K562 (cell line): ENCODE data around the gene LAMTOR4. TPM values are rescaled to one million over a fixed set of nuclear protein-coding genes. Genes with fewer than 3 reads are reported as not detected.

Experiments
- ATAC-seq: fragments of 200-7000 bp; cut with Tn5 transposase; 3 replicates; pipeline ENCODE4 v1.9.1; 2020; ENCODE audit warnings: moderate library complexity
- BruUV-seq: library from RNA; stranded (reverse); fragments of 400-500 nt; replicated peaks from 2 replicates; lab custom pipeline; 2021; lab: Mats Ljungman, UMichigan
- CTCF ChIA-PET: fragments of 300-600 bp; formaldehyde crosslinking; extraction: SDS; loops from one replicate; lab custom pipeline; 2021; ENCODE audit warnings: low intra/inter-chr PET ratio; lab: Yijun Ruan, JAX
- POLR2A ChIA-PET: fragments of 300-600, 350-650 bp; sonication (Branson Sonifier 250); formaldehyde crosslinking; extraction: SDS; loops from one replicate; lab custom pipeline; 2021; ENCODE audit warnings: antibody characterized with exemption, inconsistent platforms; lab: Yijun Ruan, JAX
- DNase-seq, 4 experiments: peaks; one replicate each; pipeline versions ENCODE4 v3.0.0 to v3.0.0-alpha.2; 2011 to 2018; ENCODE audit warnings: low spot score in 3 of 4, mixed read lengths in 3 of 4; ENCODE audit errors: extremely low read depth in 1 of 4
- FAIRE-seq: peaks from 2 replicates; lab custom pipeline; 2011; peaks lifted over from hg19 to GRCh38; lab: Jason Lieb, UNC
- H2AFZ ChIP-seq: 2 replicates; pipeline ENCODE4 v1.6.0; 2011; ENCODE audit warnings: low read depth, low read length, control low read depth, inconsistent platforms
- H3K27ac ChIP-seq: fragments of 200-600 bp; 3 replicates; pipeline ENCODE4 v1.8.0; 2011; ENCODE audit warnings: low read depth, mild to moderate bottlenecking, control low read depth, inconsistent platforms, low read length, moderate library complexity, mixed read lengths; ENCODE audit errors: extremely low read depth
- H3K27me3 ChIP-seq, 2 experiments: fragments of 300-600 bp in 1 of 2; 2 replicates in 1 of 2; 3 replicates in 1 of 2; pipeline versions ENCODE4 v1.6.0 to v1.8.0; 2011; ENCODE audit warnings: inconsistent platforms in 2 of 2, low read length in 2 of 2, mild to moderate bottlenecking in 1 of 2, mixed read lengths in 1 of 2, moderate library complexity in 1 of 2; ENCODE audit not compliant: control insufficient read depth in 2 of 2, insufficient read depth in 2 of 2
- H3K36me3 ChIP-seq: fragments of 300-600 bp; 3 replicates; pipeline ENCODE4 v1.8.0; 2011; ENCODE audit warnings: mild to moderate bottlenecking, low read length, inconsistent platforms; ENCODE audit not compliant: control insufficient read depth, insufficient read depth
- H3K4me1 ChIP-seq, 2 experiments: fragments of 200-600 bp in 1 of 2; replicated peaks in 1 of 2; 2 replicates in 1 of 2; 3 replicates in 1 of 2; pipeline versions ENCODE4 v1.5.1 to v1.8.0; 2011; ENCODE audit warnings: inconsistent platforms in 2 of 2, low read length in 2 of 2, mild to moderate bottlenecking in 1 of 2, mixed read lengths in 1 of 2, moderate library complexity in 1 of 2; ENCODE audit not compliant: control insufficient read depth in 2 of 2, insufficient read depth in 2 of 2
- H3K4me2 ChIP-seq: 2 replicates; pipeline ENCODE4 v1.6.1; 2011; ENCODE audit warnings: low read length, control low read depth, inconsistent platforms, mixed read lengths; ENCODE audit not compliant: insufficient read depth
- H3K4me3 ChIP-seq: fragments of 200-600 bp; sonication (generic), shearing (Covaris generic); 2 replicates; pipeline ENCODE4 v1.5.1; 2016; ENCODE audit warnings: control low read depth, inconsistent platforms
- H3K79me2 ChIP-seq: fragments of 200-600 bp; 3 replicates; pipeline ENCODE4 v1.8.0; 2011; ENCODE audit warnings: low read length, inconsistent platforms; ENCODE audit not compliant: control insufficient read depth, insufficient read depth
- H3K9ac ChIP-seq, 2 experiments: 2 replicates each; pipeline versions ENCODE4 v1.6.0 to v1.6.1; 2011; ENCODE audit warnings: low read depth in 2 of 2, low read length in 2 of 2, control low read depth in 1 of 2, inconsistent platforms in 1 of 2, mild to moderate bottlenecking in 1 of 2, mixed read lengths in 1 of 2; ENCODE audit not compliant: insufficient read depth in 1 of 2
- H3K9me1 ChIP-seq: one replicate; pipeline ENCODE4 v1.6.0; 2011; ENCODE audit warnings: inconsistent platforms, mild to moderate bottlenecking, low read length, moderate library complexity; ENCODE audit not compliant: control insufficient read depth, insufficient read depth
- H3K9me3 ChIP-seq: replicated peaks from 2 replicates; pipeline ENCODE4 v1.5.1; 2011; ENCODE audit warnings: low read depth, low read length, inconsistent platforms; ENCODE audit not compliant: control insufficient read depth, insufficient read depth
- H4K20me1 ChIP-seq: replicated peaks from 2 replicates; pipeline ENCODE4 v1.6.1; 2011; ENCODE audit warnings: low read length, inconsistent platforms, mixed read lengths; ENCODE audit not compliant: control insufficient read depth, insufficient read depth
- CBX5 ChIP-seq: IDR thresholded peaks from 2 replicates; pipeline ENCODE4 v1.6.1; 2014; ENCODE audit warnings: low read depth, borderline replicate concordance
- EP400 ChIP-seq: fragments of 450-650 bp; IDR thresholded peaks from 2 replicates; pipeline ENCODE4 v1.6.1; 2017; ENCODE audit warnings: antibody characterized with exemption, mild to moderate bottlenecking, moderate library complexity
- ETV6 ChIP-seq, 3 experiments: fragments of 150-350 bp in 1 of 3; sonication (generic) in 1 of 3; formaldehyde crosslinking in 1 of 3; IDR thresholded peaks; 2 replicates each; pipeline versions ENCODE4 v1.6.1 to v1.8.0; 2014 to 2022; ENCODE audit warnings: borderline replicate concordance in 2 of 3, low read depth in 2 of 3, antibody characterized with exemption in 1 of 3, low read length in 1 of 3, mild to moderate bottlenecking in 1 of 3, missing genetic modification reagents in 1 of 3
- GTF2B ChIP-seq: IDR thresholded peaks from 2 replicates; pipeline ENCODE4 v1.6.1; 2011; ENCODE audit not compliant: insufficient read length; ENCODE audit errors: extremely low read depth
- HDAC1 ChIP-seq, 2 experiments: fragments of 450-650 bp; IDR thresholded peaks; 2 replicates each; pipeline ENCODE4 v1.6.1; 2016 to 2017; ENCODE audit warnings: inconsistent platforms in 1 of 2, mild to moderate bottlenecking in 1 of 2, moderate library complexity in 1 of 2
- IRF9 ChIP-seq: fragments of 450-650 bp; IDR thresholded peaks from 2 replicates; pipeline ENCODE4 v1.6.1; 2016; ENCODE audit warnings: missing biosample characterization, missing genetic modification characterization
- MIER1 ChIP-seq: fragments of 450-650 bp; IDR thresholded peaks from 2 replicates; pipeline ENCODE4 v1.6.1; 2016; ENCODE audit warnings: antibody characterized with exemption, mild to moderate bottlenecking, low read depth
- NCOA6 ChIP-seq: fragments of 450-650 bp; IDR thresholded peaks from 2 replicates; pipeline ENCODE4 v1.6.1; 2017; ENCODE audit warnings: mild to moderate bottlenecking
- SAFB ChIP-seq: fragments of 200-400 bp; formaldehyde crosslinking; IDR thresholded peaks from 2 replicates; pipeline ENCODE4 v1.6.1; 2017; ENCODE audit warnings: low read depth, low read length, borderline replicate concordance
- SMARCE1 ChIP-seq: fragments of 450-650 bp; IDR thresholded peaks from 2 replicates; pipeline ENCODE4 v1.7.1; 2016; ENCODE audit warnings: mild to moderate bottlenecking
- SUPT5H ChIP-seq: fragments of 450-650 bp; IDR thresholded peaks from 2 replicates; pipeline ENCODE4 v1.6.1; 2016
- ZNF165 ChIP-seq: fragments of 250-450 bp; sonication (Bioruptor Pico); IDR thresholded peaks from 2 replicates; pipeline ENCODE4 v1.4.0; 2020; ENCODE audit warnings: borderline replicate concordance
- ZNF239 ChIP-seq: fragments of 250-450 bp; sonication (Bioruptor Pico); IDR thresholded peaks from 2 replicates; pipeline ENCODE4 v1.4.0; 2020; ENCODE audit warnings: mild to moderate bottlenecking
- ZNF263 ChIP-seq: sonication (generic); formaldehyde crosslinking; IDR thresholded peaks from 2 replicates; pipeline ENCODE4 v1.8.0; 2022; ENCODE audit warnings: mild to moderate bottlenecking, missing genetic modification reagents, borderline replicate concordance
- ZNF408 ChIP-seq: fragments of 250-450 bp; sonication (Bioruptor Pico); IDR thresholded peaks from 2 replicates; pipeline ENCODE4 v1.4.0; 2020; ENCODE audit warnings: low read depth, mild to moderate bottlenecking, moderate library complexity
- ZNF507 ChIP-seq: conservative IDR thresholded peaks from 2 replicates; pipeline ENCODE4 v1.6.1; 2017; ENCODE audit warnings: missing genetic modification characterization, missing compliant biosample characterization
- WGBS: fragments of 100-300 bp; shearing (Covaris generic); methylation state at CpG from one replicate; pipeline ENCODE4 v1.1.6; 2016; ENCODE audit warnings: low coverage, mixed read lengths; ENCODE audit not compliant: insufficient coverage; ENCODE audit errors: missing lambda C conversion rate; 5-methylcytosine and 5-hydroxymethylcytosine counted together
- in situ Hi-C: fragments of 300-500 bp; cut with MboI; formaldehyde crosslinking; loops from 4 replicates; pipeline ENCODE4 v1.15.0; 2018; ENCODE audit warnings: inconsistent platforms, mixed read lengths
- intact Hi-C: fragments of 100-400 bp; cut with micrococcal nuclease; formaldehyde crosslinking; loops from 2 replicates; pipeline ENCODE4 v1.14.2; 2022
- polyA plus RNA-seq, 8 experiments: library from polyadenylated mRNA; depleted of rRNA in 4 of 8; stranded (reverse) in 5 of 8; unstranded in 3 of 8; fragments of >200 nt; fragmentation: Nextera tagmentation in 2 of 8; fragmentation: Illumina TruSeq in 1 of 8; extraction: Ambion mirVana in 2 of 8; extraction: Trizol in 1 of 8; gene quantifications; 2 replicates each; pipeline versions ENCODE4 v1.2.1 to v1.2.3, GENCODE V29; 2011 to 2014; ENCODE audit warnings: inconsistent platforms in 1 of 8, missing spikeins in 1 of 8
- total RNA-seq, 7 experiments: library from RNA; depleted of rRNA in 6 of 7; stranded (reverse); fragments of >200 nt in 6 of 7; fragmentation: Illumina TruSeq in 2 of 7; extraction: Trizol in 2 of 7; gene quantifications; 2 replicates each; pipeline versions ENCODE4 v1.2.1 to v1.2.3, GENCODE V29; 2011 to 2021; ENCODE audit warnings: low replicate concordance in 1 of 7

Gene LAMTOR4
- total and polyA plus RNA-seq, 9 of the 15 experiments (the other 6 are each of a cell fraction or from before 2014, with no cell fraction given) = 79.6 to 314 (median 195) TPM

GRCh38 chr7:100115026-100115425 is 33.7 kb upstream of the LAMTOR4 start:
- peaks cover 3% of the 10 kb centered on the region for H3K9me1 ChIP-seq
- H3K4me1 ChIP-seq = peaks cover 3 to 20% of the 10 kb centered on the region in 2 experiments; a peak in 4 of 5 replicates
- no peak overlapping the region for H2AFZ ChIP-seq
- peak overlapping the region in 1 of 2 experiments; percentile 24; a peak in 1 of 4 replicates for H3K9ac ChIP-seq
- H3K79me2 ChIP-seq = peaks cover 11% of the 10 kb centered on the region
- H3K27me3 ChIP-seq = no peaks in the 10 kb centered on the region
- H3K4me2 ChIP-seq = no peak overlapping the region
- H4K20me1 ChIP-seq = 0 out of 2 replicates have a peak, but pooled peaks cover 4% of the 10 kb centered on the region
- peaks cover 41% of the 10 kb centered on the region; the same call in 2 of the 3 replicates for H3K36me3 ChIP-seq
- WGBS = 82% methylated on average over 7 of the region's 7 CpGs
- in situ Hi-C loops = loop anchor here (10.0 kb wide), 1 partner anchor 1720 kb away; no protein-coding TSS in a partner anchor
- no peaks in the 10 kb centered on the region for H3K9me3 ChIP-seq
- FAIRE-seq (no peak), ATAC-seq (no peak), DNase-seq (no peak)
- no peak overlapping the region for H3K4me3 ChIP-seq
- BruUV-seq = no TSS peak
- ChIA-PET POLR2A (interaction anchor here (0.9 to 5.9 kb wide), 3 partner anchors 10 to 13 kb away, joined by 3 to 47 read pairs (median 5); partner anchors contain the start of genes AP4M1, MBLAC1 and MCM7), CTCF (no interaction called here)
- TF ChIP-seq SAFB (no peak), ZNF408 (CRISPR knock-in tag) (no peak), ZNF507 (tag) (no peak), HDAC1 (IDR thresholded peaks at IDR 0.05) (no peak), ZNF263 (CRISPR knock-in tag) (no peak), MIER1 (no peak), SUPT5H (no peak), ZNF165 (no peak), EP400 (no peak), NCOA6 (no peak), ETV6 (IDR thresholded peaks at IDR 0.05; ENCODE audit: borderline replicate concordance in 1 of 2, low read depth in 2 of 2, low read length in 1 of 2) (no peak), ETV6 (CRISPR knock-in tag; IDR thresholded peaks at IDR 0.05; ENCODE audit: borderline replicate concordance) (no peak), ZNF239 (CRISPR knock-in tag) (no peak), GTF2B (no peak), SMARCE1 (no peak), CBX5 (no peak), IRF9 (no peak)
- H3K27ac ChIP-seq = no peak overlapping the region
- intact Hi-C loops = no loop called here
